Measurements from ENCODE around the gene NMT1.
"Not testable (repeated sequence)": the region's sequence is repeated elsewhere in the genome, so short reads cannot be mapped to it uniquely, and the experiment has no call there.

NMT1 gene

DNA sequence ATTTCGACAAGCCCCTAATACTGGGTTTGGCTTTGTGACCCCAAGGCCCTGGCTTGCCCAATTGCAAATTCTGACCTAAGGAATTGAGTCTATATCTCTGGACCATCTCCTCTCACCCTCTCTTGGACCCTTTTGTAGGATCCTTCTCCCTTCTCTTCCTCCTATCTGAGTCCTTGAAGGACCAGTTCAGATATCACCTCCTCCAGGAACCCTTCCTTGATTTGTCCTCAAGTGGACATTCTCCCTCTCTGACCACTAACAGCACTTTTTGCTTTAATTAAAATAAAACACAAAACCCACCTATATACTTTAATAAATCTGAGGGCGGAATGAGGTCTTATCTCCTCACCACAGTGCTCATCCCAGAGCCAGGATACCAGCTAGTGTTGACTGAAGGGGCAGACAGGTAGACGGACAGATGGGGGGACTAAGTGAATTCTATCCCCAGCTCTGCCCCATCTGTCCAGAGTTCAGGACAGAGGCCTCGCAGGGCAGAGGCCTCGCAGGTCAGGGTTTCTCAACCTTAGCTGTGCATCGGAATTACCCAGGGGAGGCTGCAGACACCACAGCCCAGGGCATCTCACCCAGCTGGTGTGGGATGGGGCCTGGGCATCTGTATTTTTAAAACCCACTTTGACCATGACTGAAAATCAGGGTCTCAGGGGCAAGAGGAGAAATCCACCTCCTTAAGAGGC lies 62.1 kb downstream of the NMT1 start:
- no peak overlapping the region for H3K4me3 ChIP-seq (ENCODE audit: control insufficient read depth in 1 of 7, extremely low read depth in 1 of 7, insufficient read depth in 4 of 7, low read depth in 2 of 7, low read length in 6 of 7)
- peaks cover 0 to 30% (median 7%) of the 10 kb centered on the region in 5 experiments for H3K27me3 ChIP-seq (replicated peaks in 2 of 5; ENCODE audit: control insufficient read depth in 4 of 5, insufficient read depth in 5 of 5, low read length in 4 of 5)
- no peak overlapping the region for H3K27ac ChIP-seq (ENCODE audit: insufficient read depth in 1 of 2, low read depth in 1 of 2, low read length in 2 of 2, poor library complexity in 1 of 2, severe bottlenecking in 2 of 2)
- WGBS (ENCODE audit: insufficient coverage) = 97% methylated on average over 5 of the region's 6 CpGs
- CTCF ChIA-PET = interaction anchor here (1.0 to 1.3 kb wide), 2 partner anchors 14 to 24 kb away, joined by 3 read pairs; no protein-coding TSS in a partner anchor
- POLR2A ChIA-PET = no interaction called here
- peaks cover 0 to 12% (median 7%) of the 10 kb centered on the region in 4 experiments for H3K4me1 ChIP-seq (ENCODE audit: control extremely low read depth in 1 of 4, control insufficient read depth in 4 of 4, insufficient read depth in 4 of 4, low read length in 3 of 4)
- no peaks in the 10 kb centered on the region for H3K9me3 ChIP-seq (ENCODE audit: control extremely low read depth in 1 of 5, control insufficient read depth in 4 of 5, insufficient read depth in 2 of 5, low read depth in 1 of 5, low read length in 4 of 5)
- DNase-seq = no peak
- H3K36me3 ChIP-seq (ENCODE audit: control insufficient read depth in 4 of 4, insufficient read depth in 4 of 4, low read length in 3 of 4) = no peaks in the 10 kb centered on the region

DNA sequence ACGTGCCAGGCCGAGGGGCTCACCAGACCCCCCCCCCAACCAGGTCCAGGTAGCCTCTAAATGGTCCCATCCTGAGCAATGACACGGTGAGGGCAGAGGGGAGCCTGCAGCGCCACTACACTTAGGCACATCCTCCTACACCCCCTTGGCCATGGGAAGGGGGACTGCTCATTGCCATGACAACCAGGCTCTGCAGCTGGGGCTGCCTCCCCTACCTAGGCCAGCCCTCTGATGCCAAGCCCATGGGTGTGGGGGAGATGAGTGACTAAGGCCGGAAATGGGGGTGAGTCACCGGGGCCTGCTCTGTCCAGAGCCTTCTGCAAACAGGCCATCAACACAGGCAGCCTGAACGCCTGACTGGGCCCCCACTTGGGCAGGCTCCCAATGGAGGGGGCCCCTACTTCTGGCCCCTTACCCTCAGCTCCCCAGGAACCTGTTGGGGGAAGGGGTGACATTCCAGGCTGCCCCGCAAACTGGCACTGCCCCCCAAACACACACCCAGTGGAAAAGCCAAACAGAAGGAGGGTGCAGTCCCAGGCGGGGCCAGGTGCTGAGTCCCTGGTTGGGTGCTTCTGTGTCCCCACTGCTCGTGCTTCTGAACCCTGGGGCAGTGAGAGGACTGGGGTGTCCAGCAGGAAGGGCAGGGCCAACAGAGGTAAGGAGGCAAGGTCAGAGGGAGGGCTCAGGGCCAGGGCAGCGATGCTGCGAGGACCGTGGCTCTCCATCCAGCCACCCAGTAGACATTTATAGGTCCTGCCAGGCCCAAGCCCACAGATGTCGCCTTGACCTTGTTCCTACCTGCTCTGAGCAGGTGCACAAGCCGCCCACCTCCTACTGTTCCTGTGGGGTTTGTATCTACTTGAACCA lies 63.0 kb downstream of the NMT1 start:
- Histone ChIP-seq H3K4me1 (ENCODE audit: control extremely low read depth in 1 of 4, control insufficient read depth in 4 of 4, insufficient read depth in 4 of 4, low read length in 3 of 4) (peaks cover 0 to 12% (median 7%) of the 10 kb centered on the region in 4 experiments), H3K27me3 (replicated peaks in 2 of 5; ENCODE audit: control insufficient read depth in 4 of 5, insufficient read depth in 5 of 5, low read length in 4 of 5) (peaks cover 0 to 29% (median 7%) of the 10 kb centered on the region in 5 experiments), H3K4me3 (ENCODE audit: control insufficient read depth in 1 of 7, extremely low read depth in 1 of 7, insufficient read depth in 4 of 7, low read depth in 2 of 7, low read length in 6 of 7) (no peak overlapping the region), H3K36me3 (ENCODE audit: control insufficient read depth in 4 of 4, insufficient read depth in 4 of 4, low read length in 3 of 4) (no peaks in the 10 kb centered on the region), H3K27ac (ENCODE audit: insufficient read depth in 1 of 2, low read depth in 1 of 2, low read length in 2 of 2, poor library complexity in 1 of 2, severe bottlenecking in 2 of 2) (peak overlapping the region in 1 of 2 experiments; percentile 7), H3K9me3 (ENCODE audit: control extremely low read depth in 1 of 5, control insufficient read depth in 4 of 5, insufficient read depth in 2 of 5, low read depth in 1 of 5, low read length in 4 of 5) (no peaks in the 10 kb centered on the region)
- 91% methylated on average over 7 of the region's 15 CpGs for WGBS (ENCODE audit: insufficient coverage)
- CTCF ChIA-PET = interaction anchor here (1.0 to 1.3 kb wide), 2 partner anchors 15 to 25 kb away, joined by 3 read pairs; no protein-coding TSS in a partner anchor
- DNase-seq = peak; percentile 61 to 91 (median 86)
- POLR2A ChIA-PET = interaction anchor here (0.5 kb wide), 1 partner anchor 1034 kb away, joined by 4 read pairs; no protein-coding TSS in a partner anchor

DNA sequence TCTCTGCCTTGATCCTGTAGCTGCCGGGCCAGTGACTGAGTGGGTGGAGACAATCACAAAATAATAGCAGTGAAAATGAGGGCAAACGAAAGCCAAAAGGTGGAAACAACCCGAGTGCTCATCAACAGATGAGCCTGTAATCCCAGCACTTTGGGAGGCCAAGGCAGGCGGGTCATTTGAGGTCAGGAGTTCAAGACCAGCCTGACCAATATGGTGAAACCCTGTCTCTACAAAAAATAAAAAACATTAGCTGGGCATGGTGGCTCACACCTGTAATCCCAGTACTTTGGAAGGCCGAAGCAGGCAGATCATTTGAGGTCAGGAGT lies 63.6 kb downstream of the NMT1 start:
- DNase-seq; H3K4me3 ChIP-seq (ENCODE audit: control insufficient read depth in 1 of 7, extremely low read depth in 1 of 7, insufficient read depth in 4 of 7, low read depth in 2 of 7, low read length in 6 of 7); CTCF ChIA-PET; H3K9me3 ChIP-seq (ENCODE audit: control extremely low read depth in 1 of 5, control insufficient read depth in 4 of 5, insufficient read depth in 2 of 5, low read depth in 1 of 5, low read length in 4 of 5); H3K36me3 ChIP-seq (ENCODE audit: control insufficient read depth in 4 of 4, insufficient read depth in 4 of 4, low read length in 3 of 4): not testable (repeated sequence)
- WGBS (ENCODE audit: insufficient coverage) = 90% methylated on average over 4 of the region's 5 CpGs
- Histone ChIP-seq H3K27ac (ENCODE audit: insufficient read depth in 1 of 2, low read depth in 1 of 2, low read length in 2 of 2, poor library complexity in 1 of 2, severe bottlenecking in 2 of 2) (peak overlapping the region in 1 of 2 experiments; percentile 7), H3K27me3 (replicated peaks in 2 of 5; ENCODE audit: control insufficient read depth in 4 of 5, insufficient read depth in 5 of 5, low read length in 4 of 5) (peaks cover 0 to 23% (median 7%) of the 10 kb centered on the region in 5 experiments), H3K4me1 (ENCODE audit: control extremely low read depth in 1 of 4, control insufficient read depth in 4 of 4, insufficient read depth in 4 of 4, low read length in 3 of 4) (peaks cover 0 to 12% (median 7%) of the 10 kb centered on the region in 4 experiments)
- POLR2A ChIA-PET = interaction anchor here (0.5 kb wide), 1 partner anchor 1034 kb away, joined by 4 read pairs; no protein-coding TSS in a partner anchor

DNA sequence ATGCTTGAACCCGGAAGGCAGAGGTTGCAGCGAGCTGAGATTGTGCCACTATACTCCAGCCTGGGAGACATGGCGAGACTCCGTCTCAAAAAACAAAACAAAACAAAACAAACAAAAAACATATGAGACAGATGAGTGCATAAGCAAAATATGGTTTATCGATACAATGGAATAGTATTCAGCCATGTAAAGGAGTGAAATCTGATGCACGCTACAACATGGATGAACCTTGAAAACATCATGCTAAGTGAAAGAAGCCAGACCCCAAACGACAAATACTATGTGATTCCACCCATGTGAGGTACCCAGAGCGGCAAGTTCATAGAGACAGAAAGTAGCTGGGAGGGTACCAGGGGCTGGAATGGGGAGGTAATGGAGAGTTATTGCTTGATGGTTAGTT lies 64.4 kb downstream of the NMT1 start:
- Histone ChIP-seq H3K27ac (ENCODE audit: insufficient read depth in 1 of 2, low read depth in 1 of 2, low read length in 2 of 2, poor library complexity in 1 of 2, severe bottlenecking in 2 of 2) (no peak overlapping the region), H3K4me3 (ENCODE audit: control insufficient read depth in 1 of 7, extremely low read depth in 1 of 7, insufficient read depth in 4 of 7, low read depth in 2 of 7, low read length in 6 of 7) (no peak overlapping the region), H3K36me3 (ENCODE audit: control insufficient read depth in 4 of 4, insufficient read depth in 4 of 4, low read length in 3 of 4) (no peaks in the 10 kb centered on the region), H3K4me1 (ENCODE audit: control extremely low read depth in 1 of 4, control insufficient read depth in 4 of 4, insufficient read depth in 4 of 4, low read length in 3 of 4) (peaks cover 0 to 12% (median 7%) of the 10 kb centered on the region in 4 experiments), H3K27me3 (replicated peaks in 2 of 5; ENCODE audit: control insufficient read depth in 4 of 5, insufficient read depth in 5 of 5, low read length in 4 of 5) (peaks cover 0 to 16% (median 5%) of the 10 kb centered on the region in 5 experiments), H3K9me3 (ENCODE audit: control extremely low read depth in 1 of 5, control insufficient read depth in 4 of 5, insufficient read depth in 2 of 5, low read depth in 1 of 5, low read length in 4 of 5) (no peaks in the 10 kb centered on the region)
- CTCF ChIA-PET = no interaction called here
- DNase-seq = no peak
- POLR2A ChIA-PET = interaction anchor here (0.6 kb wide), 1 partner anchor 78 kb away, joined by 3 read pairs; no protein-coding TSS in a partner anchor
- WGBS (ENCODE audit: insufficient coverage) = 100% methylated on average over 4 of the region's 8 CpGs

DNA sequence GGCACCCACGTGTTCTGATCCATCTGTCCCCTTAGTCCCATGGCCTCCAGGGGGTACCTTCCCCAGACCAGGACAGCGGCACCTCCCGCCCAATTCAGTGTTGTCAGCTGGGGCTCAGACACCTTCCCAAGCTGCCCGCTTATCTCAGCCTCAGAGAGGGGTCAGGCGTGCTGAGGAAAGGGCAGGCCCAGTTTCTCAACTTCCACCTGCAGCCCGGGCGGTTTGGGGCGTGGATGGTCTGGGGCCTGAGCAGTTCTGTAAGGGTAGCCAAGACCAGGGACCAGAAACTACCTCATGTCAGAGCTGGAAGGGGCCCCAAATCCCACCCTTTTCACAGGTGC lies 66.1 kb downstream of the NMT1 start:
- CTCF ChIA-PET = no interaction called here
- H3K27me3 ChIP-seq (replicated peaks in 2 of 5; ENCODE audit: control insufficient read depth in 4 of 5, insufficient read depth in 5 of 5, low read length in 4 of 5) = peaks cover 0 to 1% (median 0%) of the 10 kb centered on the region in 5 experiments
- H3K36me3 ChIP-seq (ENCODE audit: control insufficient read depth in 4 of 4, insufficient read depth in 4 of 4, low read length in 3 of 4) = no peaks in the 10 kb centered on the region
- H3K4me1 ChIP-seq (ENCODE audit: control extremely low read depth in 1 of 4, control insufficient read depth in 4 of 4, insufficient read depth in 4 of 4, low read length in 3 of 4) = peaks cover 0 to 20% (median 11%) of the 10 kb centered on the region in 4 experiments
- H3K9me3 ChIP-seq (ENCODE audit: control extremely low read depth in 1 of 5, control insufficient read depth in 4 of 5, insufficient read depth in 2 of 5, low read depth in 1 of 5, low read length in 4 of 5) = no peaks in the 10 kb centered on the region
- 88% methylated on average over 5 of the region's 8 CpGs for WGBS (ENCODE audit: insufficient coverage)
- POLR2A ChIA-PET = no interaction called here
- H3K27ac ChIP-seq (ENCODE audit: insufficient read depth in 1 of 2, low read depth in 1 of 2, low read length in 2 of 2, poor library complexity in 1 of 2, severe bottlenecking in 2 of 2) = no peak overlapping the region
- no peak for DNase-seq
- no peak overlapping the region for H3K4me3 ChIP-seq (ENCODE audit: control insufficient read depth in 1 of 7, extremely low read depth in 1 of 7, insufficient read depth in 4 of 7, low read depth in 2 of 7, low read length in 6 of 7)

DNA sequence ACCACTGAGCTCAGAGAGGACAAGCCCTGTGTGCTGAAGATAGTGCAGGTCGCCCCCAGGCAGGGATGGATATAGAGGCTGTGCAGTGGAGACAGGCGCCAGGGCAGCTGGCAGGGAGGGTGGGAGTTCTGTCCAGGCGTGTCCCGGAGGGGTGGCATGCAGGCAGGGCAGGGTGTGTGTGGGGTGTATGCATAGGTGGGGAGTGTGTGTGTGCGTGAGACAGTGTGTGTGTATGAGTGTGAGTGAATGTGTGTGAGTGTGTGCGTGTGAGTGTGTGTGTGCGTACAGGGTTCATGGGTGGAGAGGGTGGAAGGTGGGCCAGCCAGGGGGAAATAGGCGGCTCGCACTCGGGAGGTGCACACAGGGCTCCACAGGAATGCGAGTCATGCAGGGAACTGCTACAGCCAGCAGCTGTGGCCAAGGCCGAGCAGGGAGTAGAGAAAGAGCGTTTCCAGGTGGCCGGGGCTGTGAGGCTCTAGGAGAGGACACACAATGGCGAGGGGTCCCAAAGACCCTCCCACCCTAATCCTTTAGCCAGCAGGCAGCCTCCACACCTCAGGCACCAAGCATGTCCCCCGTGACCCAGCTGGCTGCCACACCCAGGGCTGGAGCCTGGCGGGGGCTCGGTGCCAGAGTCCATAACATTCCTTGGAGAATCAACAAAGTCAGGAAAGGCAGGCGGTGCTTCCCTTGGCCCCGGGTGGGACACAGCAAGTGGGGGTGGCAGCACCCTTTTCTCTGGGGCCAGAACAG lies 66.6 kb downstream of the NMT1 start:
- ChIA-PET POLR2A (no interaction called here), CTCF (interaction anchor here (0.9 kb wide), 1 partner anchor 22 kb away, joined by 3 read pairs; no protein-coding TSS in a partner anchor)
- Histone ChIP-seq H3K36me3 (ENCODE audit: control insufficient read depth in 4 of 4, insufficient read depth in 4 of 4, low read length in 3 of 4) (no peaks in the 10 kb centered on the region), H3K9me3 (ENCODE audit: control extremely low read depth in 1 of 5, control insufficient read depth in 4 of 5, insufficient read depth in 2 of 5, low read depth in 1 of 5, low read length in 4 of 5) (no peaks in the 10 kb centered on the region), H3K27me3 (replicated peaks in 2 of 5; ENCODE audit: control insufficient read depth in 4 of 5, insufficient read depth in 5 of 5, low read length in 4 of 5) (peaks cover 0 to 1% (median 0%) of the 10 kb centered on the region in 5 experiments), H3K4me3 (ENCODE audit: control insufficient read depth in 1 of 7, extremely low read depth in 1 of 7, insufficient read depth in 4 of 7, low read depth in 2 of 7, low read length in 6 of 7) (no peak overlapping the region), H3K27ac (ENCODE audit: insufficient read depth in 1 of 2, low read depth in 1 of 2, low read length in 2 of 2, poor library complexity in 1 of 2, severe bottlenecking in 2 of 2) (no peak overlapping the region), H3K4me1 (ENCODE audit: control extremely low read depth in 1 of 4, control insufficient read depth in 4 of 4, insufficient read depth in 4 of 4, low read length in 3 of 4) (peaks cover 0 to 23% (median 14%) of the 10 kb centered on the region in 4 experiments)
- DNase-seq = no peak
- 88% methylated on average over 20 of the region's 20 CpGs for WGBS (ENCODE audit: insufficient coverage)

Measured in common myeloid progenitor, CD34-positive (primary cell).